HL-60/S4 treated with retinoic acid at 250 ng/mL for 4 days and 3 days (cell line): ENCODE data around the gene CKAP4.
"Not testable (repeated sequence)": the region's sequence is repeated elsewhere in the genome, so short reads cannot be mapped to it uniquely, and the experiment has no call there.

Source experiments
- in situ Hi-C: fragments of 300-500 bp; cut with MboI; formaldehyde crosslinking; loops from 2 replicates; pipeline ENCODE4 v1.7.0; 2022; ENCODE audit warnings: low sequenced_read_pairs

CKAP4 gene, protein sequence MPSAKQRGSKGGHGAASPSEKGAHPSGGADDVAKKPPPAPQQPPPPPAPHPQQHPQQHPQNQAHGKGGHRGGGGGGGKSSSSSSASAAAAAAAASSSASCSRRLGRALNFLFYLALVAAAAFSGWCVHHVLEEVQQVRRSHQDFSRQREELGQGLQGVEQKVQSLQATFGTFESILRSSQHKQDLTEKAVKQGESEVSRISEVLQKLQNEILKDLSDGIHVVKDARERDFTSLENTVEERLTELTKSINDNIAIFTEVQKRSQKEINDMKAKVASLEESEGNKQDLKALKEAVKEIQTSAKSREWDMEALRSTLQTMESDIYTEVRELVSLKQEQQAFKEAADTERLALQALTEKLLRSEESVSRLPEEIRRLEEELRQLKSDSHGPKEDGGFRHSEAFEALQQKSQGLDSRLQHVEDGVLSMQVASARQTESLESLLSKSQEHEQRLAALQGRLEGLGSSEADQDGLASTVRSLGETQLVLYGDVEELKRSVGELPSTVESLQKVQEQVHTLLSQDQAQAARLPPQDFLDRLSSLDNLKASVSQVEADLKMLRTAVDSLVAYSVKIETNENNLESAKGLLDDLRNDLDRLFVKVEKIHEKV

DNA sequence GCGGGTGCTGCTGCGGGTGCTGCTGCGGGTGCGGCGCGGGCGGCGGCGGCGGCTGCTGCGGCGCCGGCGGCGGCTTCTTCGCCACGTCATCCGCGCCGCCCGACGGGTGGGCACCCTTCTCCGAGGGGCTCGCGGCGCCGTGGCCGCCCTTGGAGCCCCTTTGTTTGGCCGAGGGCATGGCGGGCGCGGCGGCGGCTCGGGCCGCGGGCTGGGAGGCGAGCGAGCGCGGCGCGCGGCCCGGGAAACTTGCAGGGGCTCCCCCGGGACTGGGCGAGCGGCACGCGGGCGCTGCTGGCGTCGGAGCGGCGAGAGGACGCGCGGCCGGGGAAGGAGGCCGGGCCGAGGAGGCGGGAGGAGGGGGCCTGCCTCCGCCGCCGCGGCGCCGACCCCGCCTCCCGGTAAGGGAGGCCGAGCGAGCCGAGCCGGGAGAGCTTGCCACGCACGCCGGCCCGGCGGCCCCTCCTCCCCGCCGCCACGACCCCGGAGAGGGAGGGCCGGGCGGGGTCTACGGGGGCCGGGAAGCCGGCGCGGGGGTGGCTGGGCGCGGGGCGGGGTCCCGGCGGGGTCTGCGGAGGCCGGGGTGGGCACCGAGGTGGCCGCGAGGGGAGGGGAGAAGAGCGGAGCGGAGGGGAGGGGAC lies at the start of gene CKAP4:
Gene CKAP4, minus strand, starts transcription at position 347 of the 638 bp plus-strand sequence. Its CDS starts 169 bp downstream, at position 178.
- in situ Hi-C loops, result no loop called here

DNA sequence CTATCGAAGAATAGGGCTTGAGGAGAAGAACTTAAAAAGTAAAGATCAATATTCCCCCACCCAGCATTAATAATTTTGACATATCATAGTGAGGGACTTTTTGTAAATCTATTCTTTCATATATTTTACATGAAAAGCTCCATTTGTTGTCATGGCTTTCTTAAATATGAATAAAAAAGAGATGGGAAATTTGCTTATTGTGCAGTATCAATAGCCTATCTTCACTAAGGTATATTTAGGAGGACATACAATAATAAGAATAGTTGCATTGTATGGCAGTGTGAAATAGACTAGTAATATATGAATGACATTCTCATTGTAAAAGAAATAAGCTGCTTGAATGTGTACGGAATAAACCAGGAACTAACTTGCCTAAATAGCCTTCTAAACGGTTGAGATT lies 49.3 kb upstream of the CKAP4 start:
- in situ Hi-C loops, result no loop called here

DNA sequence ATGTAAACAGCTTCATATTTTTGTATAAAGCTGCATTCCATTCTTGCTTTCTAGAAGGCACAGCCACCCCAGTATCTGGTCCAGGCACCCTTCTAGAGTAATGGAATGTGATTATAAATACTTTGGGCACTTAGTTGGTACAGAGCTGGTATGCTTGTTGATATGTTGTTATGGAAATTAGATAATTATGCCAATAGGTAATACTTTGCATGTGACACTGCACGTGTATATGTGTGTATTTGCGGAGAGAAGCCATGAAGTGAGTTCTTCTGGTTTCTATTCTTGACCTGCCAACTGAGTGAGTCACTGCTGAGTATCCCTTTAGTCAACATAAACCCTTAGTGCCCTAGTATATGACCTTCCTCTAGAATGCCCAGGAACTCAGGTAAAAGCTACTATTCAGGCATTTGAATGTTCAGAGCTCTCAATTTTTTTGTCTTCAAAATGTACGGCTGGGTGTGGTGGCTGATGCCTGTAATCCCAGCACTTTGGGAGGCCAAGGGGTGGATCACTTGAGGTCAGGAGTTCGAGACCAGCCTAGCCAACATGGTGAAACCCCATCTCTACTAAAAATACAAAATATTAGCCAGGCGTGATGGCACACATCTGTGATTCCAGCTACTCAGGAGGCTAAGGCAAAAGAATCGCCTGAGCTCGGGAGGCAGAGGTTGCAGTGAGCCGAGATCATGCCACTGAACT lies 48.5 kb upstream of the CKAP4 start:
- in situ Hi-C loops, result no loop called here

DNA sequence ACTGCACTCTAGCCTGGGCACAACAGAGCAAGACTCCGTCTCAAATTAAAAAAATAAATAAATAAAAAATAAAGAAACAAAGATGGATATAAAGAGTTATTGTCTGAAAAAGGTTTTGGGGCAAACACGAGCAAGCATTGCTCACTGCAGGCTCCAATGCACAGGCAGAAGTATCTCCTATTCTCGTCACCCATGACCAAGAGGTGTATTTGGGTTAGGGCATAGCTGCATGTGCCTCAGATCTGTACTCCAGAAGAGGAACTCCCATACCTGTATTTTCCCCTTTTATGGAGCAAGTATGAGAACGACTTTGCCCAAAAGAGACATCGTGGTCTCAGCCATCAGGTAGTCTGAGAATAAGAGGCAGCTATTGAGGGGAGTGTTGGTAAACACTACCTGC lies 44.5 kb upstream of the CKAP4 start:
- in situ Hi-C loops, result no loop called here

DNA sequence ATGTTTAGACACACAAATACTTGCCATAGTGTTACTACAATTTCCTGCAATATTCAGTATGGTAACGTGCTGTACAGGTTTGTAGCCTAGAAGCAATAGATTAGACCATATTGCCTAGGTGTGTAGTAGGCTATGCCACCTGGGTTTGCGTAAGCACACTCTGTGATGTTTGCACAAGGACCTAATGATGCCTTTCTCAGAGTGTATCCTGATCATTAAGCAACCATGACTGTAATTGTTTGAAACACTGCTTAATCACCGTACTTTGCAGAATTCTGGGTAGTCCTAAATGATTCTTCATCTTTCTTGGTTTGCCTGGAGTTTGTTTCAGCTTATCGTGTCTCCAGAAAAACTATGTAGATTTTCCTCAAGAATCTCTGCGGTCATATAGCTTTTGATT lies 43.5 kb upstream of the CKAP4 start:
- in situ Hi-C loops, result no loop called here

DNA sequence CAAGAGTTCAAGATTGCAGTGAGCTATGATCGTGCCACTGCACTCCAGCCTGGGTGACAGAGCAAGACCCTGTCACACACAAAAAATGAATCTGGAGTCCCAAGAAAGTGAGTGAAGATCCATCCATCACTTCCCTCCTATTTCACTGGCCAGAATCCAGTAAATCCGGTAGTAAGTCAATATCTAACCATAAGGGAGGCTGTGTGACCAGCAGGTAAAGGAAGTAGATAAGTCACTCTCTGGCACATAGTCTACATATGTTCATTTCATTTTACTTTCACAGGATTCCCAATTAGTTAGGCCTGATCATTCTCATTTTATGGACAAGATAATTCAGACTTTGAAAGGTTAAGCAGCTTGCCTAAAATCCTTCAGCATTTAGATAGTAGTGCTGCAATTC lies 42.8 kb upstream of the CKAP4 start:
- in situ Hi-C loops, result no loop called here

DNA sequence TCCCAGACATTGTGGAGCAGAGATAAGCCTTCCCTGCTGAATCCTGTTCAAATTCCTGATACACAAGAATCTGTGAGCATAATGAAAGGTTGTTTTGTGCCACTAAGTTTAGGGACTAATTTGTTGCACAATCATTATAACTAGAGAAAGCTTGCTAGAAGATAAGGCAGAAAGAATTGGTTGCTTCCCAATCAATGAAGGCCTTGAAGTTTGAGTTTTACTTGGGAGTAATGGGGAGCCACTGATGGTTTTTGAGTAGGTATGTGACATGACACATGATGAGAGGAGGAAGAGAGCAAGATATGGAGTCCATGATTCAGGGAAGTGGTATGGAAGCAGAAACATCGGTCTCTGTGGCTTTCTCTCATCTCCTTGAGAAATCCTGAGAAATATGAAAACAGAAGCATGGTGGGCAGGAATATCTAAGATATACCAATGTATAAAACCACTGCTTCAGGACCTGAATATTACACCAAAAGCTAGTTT lies 41.4 kb upstream of the CKAP4 start:
- in situ Hi-C loops, result no loop called here

DNA sequence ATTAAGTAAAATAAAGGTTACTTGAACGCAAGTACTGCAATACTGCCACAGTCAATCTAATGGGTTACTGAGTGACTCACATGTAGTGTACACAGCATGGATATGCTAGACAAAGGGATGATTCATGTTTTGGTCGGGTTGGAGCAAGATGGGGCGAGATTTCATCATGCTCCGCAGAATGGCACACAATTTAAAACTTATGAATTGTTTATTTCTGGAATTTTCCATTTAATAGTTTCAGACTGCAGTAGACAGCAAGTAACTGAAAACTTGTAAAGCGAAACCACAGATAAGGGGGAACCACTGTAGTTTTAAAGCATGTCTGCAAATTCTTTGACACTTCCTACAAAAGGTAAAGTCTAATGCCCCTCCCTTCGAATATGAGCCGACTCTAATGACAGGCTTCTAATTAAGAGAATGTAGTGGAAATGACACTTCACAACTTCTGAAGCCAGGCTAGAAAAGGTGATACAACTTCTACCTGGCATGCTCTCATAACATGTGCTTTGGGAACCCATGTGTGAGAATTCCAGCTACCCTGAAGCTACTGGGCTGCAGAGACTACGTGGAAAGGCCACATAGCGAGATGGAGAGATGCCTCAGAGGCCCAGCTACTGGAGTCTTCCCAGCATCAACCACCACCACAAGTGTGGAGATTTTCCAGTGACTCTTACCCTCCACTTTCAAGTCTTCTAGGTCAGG lies 40.8 kb upstream of the CKAP4 start:
- in situ Hi-C loops, result no loop called here

DNA sequence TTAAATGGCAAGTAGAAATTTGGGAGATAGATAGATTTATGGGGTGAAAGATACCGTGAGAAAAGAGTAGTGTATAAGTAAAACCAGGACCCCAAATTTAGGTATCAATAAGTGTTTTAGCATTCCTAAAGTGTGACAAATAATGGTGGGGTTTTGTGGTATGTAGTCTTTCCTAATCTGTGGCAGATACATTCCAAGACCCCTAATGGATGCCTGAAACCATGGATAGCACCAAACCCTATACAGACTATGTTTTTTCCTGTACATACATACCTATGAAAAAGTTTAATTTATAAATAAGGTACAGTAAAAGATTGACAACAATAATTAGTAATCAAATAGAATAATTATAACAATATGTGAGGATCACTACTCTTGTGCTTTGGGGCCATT lies 40.3 kb upstream of the CKAP4 start:
- in situ Hi-C loops, result no loop called here

DNA sequence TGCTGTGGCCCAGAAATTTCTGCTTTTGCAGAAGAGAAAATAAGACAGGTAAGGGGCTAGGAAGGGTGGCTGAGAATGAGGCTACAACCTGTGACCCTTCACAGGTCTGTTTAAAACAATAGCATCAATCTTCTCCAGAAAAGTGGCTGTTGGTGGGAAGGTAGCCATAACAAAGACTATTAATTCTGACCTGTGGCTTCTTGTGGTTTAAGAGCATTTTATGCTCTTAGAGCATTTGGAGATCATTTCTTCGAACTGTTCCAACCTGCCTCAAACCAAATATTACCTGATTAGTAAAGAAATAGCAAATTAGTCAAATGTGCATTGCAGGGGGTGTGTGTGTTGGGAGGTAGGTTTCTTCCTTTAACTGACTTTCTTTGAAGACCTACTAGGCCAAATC lies 39.5 kb upstream of the CKAP4 start:
- in situ Hi-C loops, result no loop called here

DNA sequence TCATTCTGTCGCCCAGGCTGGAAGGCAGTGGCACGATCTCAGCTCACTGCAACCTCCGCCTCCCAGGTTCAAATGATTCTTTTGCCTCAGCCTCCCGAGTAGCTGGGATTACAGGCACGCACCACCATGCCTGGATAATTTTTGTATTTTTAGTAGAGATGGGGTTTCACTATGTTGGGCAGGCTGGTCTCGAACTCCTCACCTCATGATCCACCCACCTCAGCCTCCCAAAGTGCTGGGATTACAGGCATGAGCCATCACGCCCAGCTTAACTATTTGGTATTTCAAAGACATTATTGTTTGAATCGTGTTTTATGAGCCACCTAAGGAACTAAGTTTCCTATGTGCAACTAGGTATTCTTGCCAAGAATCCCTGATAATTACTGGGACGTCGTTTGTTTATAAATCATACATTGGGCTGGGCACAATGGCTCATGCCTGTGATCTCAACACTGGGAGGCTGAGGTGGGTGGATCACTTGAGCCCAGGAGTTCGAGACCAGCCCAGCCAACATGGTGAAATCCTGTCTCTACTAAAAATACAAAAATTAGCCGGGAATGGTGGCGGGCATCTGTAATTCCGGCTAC lies 38.8 kb upstream of the CKAP4 start:
- in situ Hi-C loops, result not testable (repeated sequence)

DNA sequence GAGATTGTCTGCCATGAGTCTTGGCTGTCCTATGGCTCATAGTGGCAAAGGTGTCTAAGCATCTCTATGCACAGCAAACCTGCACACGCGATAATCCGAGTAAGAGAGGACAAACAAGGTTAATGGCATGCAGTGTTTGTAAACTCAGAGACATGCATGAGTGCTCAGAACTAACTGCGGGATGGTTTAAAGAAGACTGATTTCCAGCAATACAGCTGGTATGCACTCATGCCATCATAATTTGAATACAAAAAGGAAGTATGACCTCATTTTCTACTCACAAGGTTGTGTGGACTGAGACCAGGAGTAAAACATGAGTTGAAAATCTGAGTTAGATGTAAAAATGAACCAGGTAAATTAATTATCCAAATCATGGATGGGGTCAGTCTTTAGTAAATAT lies 38.2 kb upstream of the CKAP4 start:
- in situ Hi-C loops, result no loop called here

DNA sequence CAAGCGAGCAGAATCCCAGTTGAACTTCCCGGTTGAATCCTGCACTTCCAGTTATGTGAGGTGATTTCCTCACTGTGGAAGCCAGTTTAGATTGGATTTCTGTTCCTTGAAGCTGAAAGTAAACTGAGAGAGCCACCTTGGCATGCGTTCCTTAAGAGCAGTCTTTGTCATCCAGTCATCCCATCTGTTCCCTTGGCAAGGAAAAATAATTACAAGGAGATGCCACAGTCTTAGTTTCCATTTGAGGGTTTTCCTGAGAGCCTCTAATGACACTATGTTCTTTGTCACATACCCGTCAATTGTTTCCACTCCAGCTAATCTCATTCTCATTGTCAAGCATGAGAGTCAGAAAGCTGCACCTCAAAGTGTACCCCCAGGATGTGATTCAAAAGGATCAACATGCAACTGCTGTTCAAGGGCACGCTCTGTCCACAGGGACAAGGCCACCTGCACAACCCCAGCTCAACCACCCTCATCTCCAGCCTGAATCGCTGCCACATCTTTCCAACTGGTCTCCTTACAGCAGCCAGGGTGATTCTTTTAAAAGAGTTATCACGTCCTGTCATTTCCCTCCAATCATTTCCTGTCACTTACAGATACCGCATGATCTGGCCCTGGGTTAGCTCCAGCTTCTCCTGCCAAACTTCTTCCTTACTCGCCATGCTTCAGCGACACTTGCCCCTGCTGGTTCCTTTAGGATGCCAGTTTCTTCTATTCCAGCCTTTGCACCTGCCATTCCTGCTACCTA lies 36.7 kb upstream of the CKAP4 start:
- in situ Hi-C loops, result no loop called here

DNA sequence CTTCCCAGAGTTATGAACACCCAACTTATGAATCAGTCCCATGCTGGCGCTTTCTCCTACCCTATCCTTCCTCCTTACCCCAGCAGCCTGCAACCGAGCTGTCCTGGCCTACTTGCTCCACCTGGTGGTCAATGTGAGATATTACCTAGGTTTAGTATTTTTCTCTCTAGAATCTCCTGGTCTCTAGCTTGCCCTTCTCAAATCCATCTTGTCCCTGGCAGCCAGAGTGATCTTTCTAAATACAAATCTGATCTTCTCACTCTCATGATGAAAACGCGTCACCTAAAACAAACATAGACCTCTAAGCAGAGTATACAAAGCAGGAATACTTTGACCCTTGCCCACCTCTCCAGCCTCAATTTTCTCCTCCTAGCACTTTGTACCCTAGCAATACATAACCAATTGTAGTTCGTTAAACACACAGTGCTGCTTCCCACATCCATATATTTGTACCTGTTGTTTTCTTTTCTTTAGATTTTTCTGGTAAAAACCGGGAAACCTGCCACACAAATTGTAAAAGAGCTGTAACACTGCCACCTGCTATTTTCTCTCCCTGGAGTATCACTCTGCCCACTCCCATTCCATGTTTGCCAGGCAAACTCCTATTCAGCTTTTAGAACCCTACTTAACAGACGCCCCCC lies 34.8 kb upstream of the CKAP4 start:
- in situ Hi-C loops, result no loop called here

DNA sequence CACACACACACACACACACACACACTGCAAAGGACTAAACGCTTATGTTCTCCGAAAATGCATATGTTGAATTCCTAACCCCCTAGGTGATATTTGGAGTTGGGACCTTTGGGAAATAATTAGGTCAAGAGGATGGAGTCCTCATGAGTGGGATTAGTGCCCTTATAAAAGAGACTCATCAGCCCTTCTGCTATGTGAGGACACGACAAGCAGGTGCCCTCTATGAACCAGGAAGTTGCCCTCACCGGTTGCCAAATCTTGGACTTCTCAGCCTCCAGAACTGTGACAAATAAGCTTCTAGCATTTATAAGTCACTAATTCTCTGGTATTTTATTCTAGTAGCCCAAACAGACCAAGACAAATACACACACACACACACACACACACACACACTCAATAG lies 34.0 kb upstream of the CKAP4 start:
- in situ Hi-C loops, result no loop called here

DNA sequence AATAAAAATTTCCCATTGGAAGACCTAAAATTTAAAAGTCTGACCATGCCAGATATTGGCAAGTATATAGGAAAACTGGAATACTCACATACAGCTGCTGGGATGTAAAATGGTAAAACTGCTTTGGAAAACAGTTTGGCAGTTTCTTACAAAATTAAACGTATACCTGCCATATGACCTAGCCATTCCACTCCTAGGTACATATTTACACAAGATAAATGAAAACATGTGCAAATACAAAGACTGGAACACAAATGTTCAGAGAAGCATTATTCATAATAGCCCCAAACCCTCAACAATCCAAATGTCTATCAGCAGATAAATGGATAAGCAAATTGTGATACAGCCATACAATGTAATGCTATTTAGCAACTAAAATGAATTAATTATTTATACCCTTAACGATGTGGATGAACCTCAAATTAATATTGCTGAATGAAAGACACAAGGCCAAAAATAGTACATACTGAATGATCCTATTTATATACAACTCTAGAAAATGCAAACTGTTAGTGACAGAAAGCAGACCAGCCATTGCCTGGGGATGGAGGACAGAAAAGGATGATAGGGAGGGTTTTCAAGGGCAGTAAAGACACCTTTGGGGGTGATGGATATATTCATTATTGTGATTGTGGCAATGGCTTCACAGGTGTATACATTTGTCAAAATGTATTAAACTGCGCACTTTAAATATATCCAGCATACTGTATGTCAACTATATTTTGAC lies 33.4 kb upstream of the CKAP4 start:
- in situ Hi-C loops, result no loop called here

DNA sequence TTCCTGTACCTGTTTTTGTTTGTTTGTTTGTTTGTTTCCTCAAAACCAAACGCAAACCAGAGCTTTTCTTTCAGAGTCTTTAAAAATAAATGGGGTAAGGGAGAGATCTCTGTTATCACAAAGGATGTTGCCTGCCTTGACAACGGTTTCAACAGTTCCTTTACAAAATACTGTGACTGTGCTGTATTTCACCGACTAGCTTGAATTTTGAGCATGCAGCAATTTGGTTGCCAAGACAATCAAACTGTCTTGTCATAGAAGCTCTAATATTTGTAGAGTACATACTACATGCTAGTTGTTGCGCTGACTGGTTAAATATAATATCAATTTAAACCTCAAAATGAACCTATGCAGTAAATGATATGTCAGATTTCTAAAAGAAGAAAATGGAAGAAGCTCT lies 32.3 kb upstream of the CKAP4 start:
- in situ Hi-C loops, result no loop called here

DNA sequence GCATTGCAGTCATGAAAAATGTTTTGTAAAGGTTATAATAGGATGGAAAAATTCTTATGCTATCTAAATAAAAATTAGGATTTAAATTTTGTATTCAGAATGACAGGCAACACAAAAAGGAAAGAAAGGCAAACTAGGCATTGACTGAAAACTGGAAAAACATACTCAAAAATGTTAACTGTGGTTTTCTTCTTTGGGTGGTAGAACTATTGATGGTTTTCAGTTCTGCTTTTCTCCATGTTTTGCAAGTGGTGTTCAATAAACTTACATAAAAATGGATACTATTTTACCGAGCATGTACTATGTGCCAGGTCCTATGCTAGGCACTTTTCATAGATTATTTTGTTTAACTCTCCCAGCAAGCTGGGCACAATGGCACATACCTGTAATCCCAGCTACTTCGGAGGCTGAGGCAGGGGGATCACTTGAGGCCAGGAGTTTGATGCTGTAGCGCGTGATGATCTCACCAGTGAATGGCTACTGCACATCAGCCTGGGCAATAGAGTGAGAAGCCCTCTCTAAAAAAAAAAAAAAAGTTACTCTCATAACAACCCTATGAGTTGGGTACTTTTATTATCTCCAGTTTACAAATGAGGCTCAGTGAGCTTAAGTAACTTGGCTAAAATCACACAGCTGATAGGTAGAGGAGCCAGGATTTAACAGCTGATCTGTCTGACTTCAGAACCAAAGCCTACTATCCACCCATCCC lies 28.4 kb upstream of the CKAP4 start:
- in situ Hi-C loops, result no loop called here
